ENCODE results near the gene C12orf76. TPM values are rescaled to one million over a fixed set of nuclear protein-coding genes. Genes with fewer than 3 reads are reported as not detected.

Gene C12orf76
- total and polyA plus RNA-seq, 7 donors = 3.0 to 20.1 (median 11.3) TPM

GRCh38 chr12:109991586-109991985 is 56.7 kb downstream of the C12orf76 start:
- intact Hi-C loops (cut with DNase I) = loop anchor here (10.0 kb wide), 1 partner anchor 277 kb away; the partner anchor contains the start of gene FAM222A
- no peaks in the 10 kb centered on the region for H3K27me3 ChIP-seq
- no peak overlapping the region for H3K4me3 ChIP-seq
- 94 to 96% methylated on average over 5 of the region's 5 CpGs for WGBS, 2 donors
- H3K27ac ChIP-seq = no peak overlapping the region
- DNase-seq = no peak
- peaks cover 0 to 45% (median 36%) of the 10 kb centered on the region in 4 donors for H3K4me1 ChIP-seq
- no peaks in the 10 kb centered on the region for H3K9me3 ChIP-seq
- TF ChIP-seq POLR2AphosphoS5 (IDR thresholded peaks at IDR 0.05) (no peak), POLR2A (IDR thresholded peaks at IDR 0.05) (no peak), CTCF (IDR thresholded peaks at IDR 0.05) (no peak), EP300 (IDR thresholded peaks at IDR 0.05) (no peak)
- H3K36me3 ChIP-seq = peaks cover 7 to 50% (median 21%) of the 10 kb centered on the region in 4 donors

Small RNAs within 50 kb of the gene (small RNA-seq; reads per million reads assigned to genes)
- gene AC007546.2 = 0 reads per million in 3 donors

Other genes starting within 250 kb of the C12orf76 start
- under 1 TPM in 3 of 4 donors, not detected in 1; 0.14 to 0.55 (median 0.36) TPM for gene TRPV4, start 215.1 kb downstream of the C12orf76 start, total RNA-seq
- gene TRPV4, start 215.1 kb downstream of the C12orf76 start, polyA plus RNA-seq = under 1 TPM; 0.23 to 0.60 (median 0.42) TPM
- 10 to 100 TPM; 33.5 to 45.3 (median 40.3) TPM for gene GLTP, start 168.0 kb downstream of the C12orf76 start, total RNA-seq
- gene GLTP, start 168.0 kb downstream of the C12orf76 start, polyA plus RNA-seq = 100 to 1,000 TPM in 1 of 3 donors, 10 to 100 TPM in 2; 48.7 to 105 (median 83.5) TPM
- gene TCHP, start 148.2 kb downstream of the C12orf76 start, total RNA-seq = 10 to 100 TPM; 12.8 to 42.9 (median 16.3) TPM
- 10 to 100 TPM; 12.5 to 18.1 (median 13.8) TPM for gene TCHP, start 148.2 kb downstream of the C12orf76 start, polyA plus RNA-seq
- 10 to 100 TPM; 26.7 to 54.6 (median 35.1) TPM for gene GIT2, start 52.2 kb downstream of the C12orf76 start, total RNA-seq
- gene GIT2, start 52.2 kb downstream of the C12orf76 start, polyA plus RNA-seq = 10 to 100 TPM in 1 of 3 donors, 1 to 10 TPM in 2; 6.0 to 25.2 (median 7.9) TPM
- gene ANKRD13A, start 49.1 kb downstream of the C12orf76 start, total RNA-seq = 10 to 100 TPM; 72.4 to 85.3 (median 76.0) TPM
- gene ANKRD13A, start 49.1 kb downstream of the C12orf76 start, polyA plus RNA-seq = 10 to 100 TPM; 21.6 to 37.5 (median 31.3) TPM
- 10 to 100 TPM; 20.4 to 42.7 (median 37.0) TPM for gene IFT81, start 75.8 kb upstream of the C12orf76 start, total RNA-seq
- 1 to 10 TPM; 1.8 to 4.1 (median 3.0) TPM for gene IFT81, start 75.8 kb upstream of the C12orf76 start, polyA plus RNA-seq
- 100 to 1,000 TPM in 2 of 4 donors, 10 to 100 TPM in 2; 79.5 to 121 (median 93.7) TPM for gene ATP2A2, start 232.7 kb upstream of the C12orf76 start, total RNA-seq
- gene ATP2A2, start 232.7 kb upstream of the C12orf76 start, polyA plus RNA-seq = 100 to 1,000 TPM in 1 of 3 donors, 10 to 100 TPM in 2; 16.6 to 115 (median 16.8) TPM

All from sigmoid colon (tissue), 7 donors.